Ectodermal cell (in vitro differentiated cells): ENCODE measurements around the gene TMEM25.

Experiments used
- H3K27ac ChIP-seq: 2 replicates; pipeline ENCODE4 v1.7.0; 2013; ENCODE audit warnings: mild to moderate bottlenecking, low read depth, low read length; ENCODE audit not compliant: insufficient read depth, poor library complexity, severe bottlenecking
- H3K27me3 ChIP-seq: 2 replicates; pipeline ENCODE4 v1.7.0; 2013; ENCODE audit warnings: mild to moderate bottlenecking, low read length; ENCODE audit not compliant: insufficient read depth, control insufficient read depth, poor library complexity, severe bottlenecking
- H3K36me3 ChIP-seq: one replicate; pipeline ENCODE4 v1.7.0; 2013; ENCODE audit warnings: low read length; ENCODE audit not compliant: control insufficient read depth, insufficient read depth
- H3K4me1 ChIP-seq: one replicate; pipeline ENCODE4 v1.7.0; 2013; ENCODE audit warnings: low read length; ENCODE audit not compliant: control insufficient read depth, insufficient read depth
- H3K4me3 ChIP-seq: 2 replicates; pipeline ENCODE4 v1.7.0; 2013; ENCODE audit warnings: low read depth, low read length, control low read depth; ENCODE audit not compliant: insufficient read depth
- H3K9me3 ChIP-seq: 2 replicates; pipeline ENCODE4 v1.7.0; 2013; ENCODE audit warnings: mild to moderate bottlenecking, low read length, moderate library complexity; ENCODE audit not compliant: control insufficient read depth
- WGBS, 2 experiments: methylation state at CpG; one replicate each; pipeline ENCODE4 v1.1.7; 2013; ENCODE audit warnings: missing lambda C conversion rate in 2 of 2; 5-methylcytosine and 5-hydroxymethylcytosine counted together

The TMEM25 gene

DNA sequence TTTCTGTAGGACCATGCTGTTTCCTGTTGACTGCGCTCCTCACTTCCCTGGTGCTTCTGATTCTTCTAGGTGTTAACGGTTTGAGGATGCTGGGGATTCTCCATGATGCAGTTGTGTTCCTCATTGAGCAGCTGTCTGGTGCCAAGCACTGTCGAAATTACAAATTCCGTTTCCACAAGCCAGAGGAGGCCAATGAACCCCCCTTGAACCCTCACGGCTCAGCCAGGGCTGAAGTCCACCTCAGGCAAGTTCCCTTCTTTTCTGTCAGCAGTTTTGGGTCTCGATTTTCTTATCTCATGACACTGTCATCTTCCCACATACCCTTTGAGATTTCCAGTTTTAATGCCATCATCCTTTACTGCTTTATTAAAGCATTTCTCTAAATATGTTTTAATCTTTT lies 11.4 kb upstream of the TMEM25 start:
- Histone ChIP-seq H3K27ac (no peak overlapping the region), H3K27me3 (no peaks in the 10 kb centered on the region), H3K36me3 (peaks cover 65% of the 10 kb centered on the region), H3K4me1 (no peaks in the 10 kb centered on the region), H3K9me3 (no peaks in the 10 kb centered on the region), H3K4me3 (no peak overlapping the region)
- WGBS, 2 experiments: 93 to 95% methylated on average over 6 of the region's 6 CpGs

DNA sequence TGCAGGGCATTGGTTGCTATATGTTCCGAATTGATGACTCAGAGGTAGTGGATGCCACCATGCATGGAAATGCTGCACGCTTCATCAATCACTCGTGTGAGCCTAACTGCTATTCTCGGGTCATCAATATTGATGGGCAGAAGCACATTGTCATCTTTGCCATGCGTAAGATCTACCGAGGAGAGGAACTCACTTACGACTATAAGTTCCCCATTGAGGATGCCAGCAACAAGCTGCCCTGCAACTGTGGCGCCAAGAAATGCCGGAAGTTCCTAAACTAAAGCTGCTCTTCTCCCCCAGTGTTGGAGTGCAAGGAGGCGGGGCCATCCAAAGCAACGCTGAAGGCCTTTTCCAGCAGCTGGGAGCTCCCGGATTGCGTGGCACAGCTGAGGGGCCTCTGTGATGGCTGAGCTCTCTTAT lies 9.1 kb upstream of the TMEM25 start:
- H3K27me3 ChIP-seq: no peaks in the 10 kb centered on the region
- H3K36me3 ChIP-seq: peaks cover 54% of the 10 kb centered on the region
- no peaks in the 10 kb centered on the region for H3K9me3 ChIP-seq
- WGBS, 2 experiments: 93 to 96% methylated on average over 13 of the region's 13 CpGs
- no peaks in the 10 kb centered on the region for H3K4me1 ChIP-seq
- no peak overlapping the region for H3K27ac ChIP-seq
- H3K4me3 ChIP-seq: no peak overlapping the region

DNA sequence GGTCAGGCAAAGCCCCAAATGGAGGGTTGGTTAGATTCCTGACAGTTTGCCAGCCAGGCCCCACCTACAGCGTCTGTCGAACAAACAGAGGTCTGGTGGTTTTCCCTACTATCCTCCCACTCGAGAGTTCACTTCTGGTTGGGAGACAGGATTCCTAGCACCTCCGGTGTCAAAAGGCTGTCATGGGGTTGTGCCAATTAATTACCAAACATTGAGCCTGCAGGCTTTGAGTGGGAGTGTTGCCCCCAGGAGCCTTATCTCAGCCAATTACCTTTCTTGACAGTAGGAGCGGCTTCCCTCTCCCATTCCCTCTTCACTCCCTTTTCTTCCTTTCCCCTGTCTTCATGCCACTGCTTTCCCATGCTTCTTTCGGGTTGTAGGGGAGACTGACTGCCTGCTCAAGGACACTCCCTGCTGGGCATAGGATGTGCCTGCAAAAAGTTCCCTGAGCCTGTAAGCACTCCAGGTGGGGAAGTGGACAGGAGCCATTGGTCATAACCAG lies 8.4 kb upstream of the TMEM25 start:
- Histone ChIP-seq H3K4me3 (no peak overlapping the region), H3K4me1 (no peaks in the 10 kb centered on the region), H3K27ac (no peak overlapping the region), H3K9me3 (no peaks in the 10 kb centered on the region), H3K36me3 (peaks cover 50% of the 10 kb centered on the region), H3K27me3 (no peaks in the 10 kb centered on the region)
- WGBS, 2 experiments: 83 to 85% methylated on average over 6 of the region's 6 CpGs

DNA sequence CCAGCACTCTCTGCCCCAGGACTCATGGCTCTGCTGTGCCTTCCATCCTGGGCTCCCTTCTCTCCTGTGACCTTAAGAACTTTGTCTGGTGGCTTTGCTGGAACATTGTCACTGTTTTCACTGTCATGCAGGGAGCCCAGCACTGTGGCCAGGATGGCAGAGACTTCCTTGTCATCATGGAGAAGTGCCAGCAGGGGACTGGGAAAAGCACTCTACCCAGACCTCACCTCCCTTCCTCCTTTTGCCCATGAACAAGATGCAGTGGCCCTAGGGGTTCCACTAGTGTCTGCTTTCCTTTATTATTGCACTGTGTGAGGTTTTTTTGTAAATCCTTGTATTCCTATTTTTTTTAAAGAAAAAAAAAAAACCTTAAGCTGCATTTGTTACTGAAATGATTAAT lies 6.6 kb upstream of the TMEM25 start:
- H3K9me3 ChIP-seq: no peaks in the 10 kb centered on the region
- peaks cover 2% of the 10 kb centered on the region for H3K4me1 ChIP-seq
- no peak overlapping the region for H3K4me3 ChIP-seq
- peaks cover 46% of the 10 kb centered on the region for H3K36me3 ChIP-seq
- no peak overlapping the region for H3K27ac ChIP-seq
- H3K27me3 ChIP-seq: no peaks in the 10 kb centered on the region

DNA sequence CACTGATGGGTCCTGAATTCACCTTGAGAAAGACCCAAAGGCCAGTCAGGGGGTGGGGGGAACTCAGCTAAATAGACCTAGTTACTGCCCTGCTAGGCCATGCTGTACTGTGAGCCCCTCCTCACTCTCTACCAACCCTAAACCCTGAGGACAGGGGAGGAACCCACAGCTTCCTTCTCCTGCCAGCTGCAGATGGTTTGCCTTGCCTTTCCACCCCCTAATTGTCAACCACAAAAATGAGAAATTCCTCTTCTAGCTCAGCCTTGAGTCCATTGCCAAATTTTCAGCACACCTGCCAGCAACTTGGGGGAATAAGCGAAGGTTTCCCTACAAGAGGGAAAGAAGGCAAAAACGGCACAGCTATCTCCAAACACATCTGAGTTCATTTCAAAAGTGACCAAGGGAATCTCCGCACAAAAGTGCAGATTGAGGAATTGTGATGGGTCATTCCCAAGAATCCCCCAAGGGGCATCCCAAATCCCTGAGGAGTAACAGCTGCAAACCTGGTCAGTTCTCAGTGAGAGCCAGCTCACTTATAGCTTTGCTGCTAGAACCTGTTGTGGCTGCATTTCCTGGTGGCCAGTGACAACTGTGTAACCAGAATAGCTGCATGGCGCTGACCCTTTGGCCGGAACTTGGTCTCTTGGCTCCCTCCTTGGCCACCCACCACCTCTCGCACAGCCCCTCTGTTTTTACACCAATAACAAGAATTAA lies 6.1 kb upstream of the TMEM25 start:
- H3K27me3 ChIP-seq: no peaks in the 10 kb centered on the region
- peaks cover 40% of the 10 kb centered on the region for H3K36me3 ChIP-seq
- peaks cover 8% of the 10 kb centered on the region for H3K4me1 ChIP-seq
- 93 to 94% methylated on average over 6 of the region's 6 CpGs for WGBS, 2 experiments
- H3K9me3 ChIP-seq: no peaks in the 10 kb centered on the region
- no peak overlapping the region for H3K4me3 ChIP-seq
- H3K27ac ChIP-seq: no peak overlapping the region

DNA sequence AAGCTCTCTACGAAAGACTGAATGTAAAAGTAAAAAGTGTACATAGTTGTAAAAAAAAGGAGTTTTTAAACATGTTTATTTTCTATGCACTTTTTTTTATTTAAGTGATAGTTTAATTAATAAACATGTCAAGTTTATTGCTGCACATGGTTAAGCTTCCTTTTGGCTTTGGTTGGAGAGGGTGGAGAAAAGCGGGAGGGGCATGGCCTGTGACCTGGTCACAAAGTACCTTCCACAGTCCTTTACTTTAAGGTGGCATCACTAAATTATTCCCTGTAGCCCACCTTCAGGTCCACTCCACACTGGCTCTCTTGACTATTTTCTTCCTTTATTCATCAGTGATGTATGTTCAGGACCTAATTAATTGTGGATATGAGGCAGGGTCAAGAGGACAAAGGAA lies 4.3 kb upstream of the TMEM25 start:
- no peaks in the 10 kb centered on the region for H3K9me3 ChIP-seq
- WGBS, 2 experiments: 97 to 100% methylated on average over 2 of the region's 2 CpGs
- no peak overlapping the region for H3K27ac ChIP-seq
- peaks cover 23% of the 10 kb centered on the region for H3K36me3 ChIP-seq
- peaks cover 9% of the 10 kb centered on the region for H3K4me1 ChIP-seq
- no peaks in the 10 kb centered on the region for H3K27me3 ChIP-seq
- no peak overlapping the region for H3K4me3 ChIP-seq

DNA sequence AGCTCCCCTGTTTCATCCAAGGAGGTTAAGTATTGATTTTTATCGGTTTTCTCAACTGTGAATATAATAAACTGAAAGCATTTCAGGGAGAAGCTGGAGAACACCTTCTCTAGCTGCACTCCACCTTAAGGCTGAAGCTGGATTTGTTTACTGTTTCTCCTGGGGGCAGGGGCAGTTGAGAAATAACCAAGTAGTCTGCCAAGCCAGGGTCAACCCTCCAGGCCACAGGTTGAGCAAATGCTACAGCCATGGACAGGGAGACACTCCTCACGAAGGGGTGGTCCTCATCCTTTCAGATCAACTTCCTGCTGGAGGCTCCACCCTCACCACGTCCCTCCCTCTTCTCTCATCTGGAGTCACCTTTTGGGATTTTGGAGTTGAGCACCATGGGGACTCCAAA lies 3.9 kb upstream of the TMEM25 start, which contains the start of gene TTC36:
Gene TTC36 (plus strand): TSS at position 366 of the 400 bp plus-strand sequence. CDS start 21 bp downstream, at position 387.
- 79 to 89% methylated on average over 3 of the region's 3 CpGs for WGBS, 2 experiments
- H3K4me3 ChIP-seq: no peak within 1 kb of the TSS
- no peaks in the 10 kb centered on the region for H3K9me3 ChIP-seq
- H3K27ac ChIP-seq: no peak within 1 kb of the TSS
- H3K36me3 ChIP-seq: peaks cover 19% of the 10 kb centered on the region
- no peaks in the 10 kb centered on the region for H3K27me3 ChIP-seq
- H3K4me1 ChIP-seq: peaks cover 13% of the 10 kb centered on the region

DNA sequence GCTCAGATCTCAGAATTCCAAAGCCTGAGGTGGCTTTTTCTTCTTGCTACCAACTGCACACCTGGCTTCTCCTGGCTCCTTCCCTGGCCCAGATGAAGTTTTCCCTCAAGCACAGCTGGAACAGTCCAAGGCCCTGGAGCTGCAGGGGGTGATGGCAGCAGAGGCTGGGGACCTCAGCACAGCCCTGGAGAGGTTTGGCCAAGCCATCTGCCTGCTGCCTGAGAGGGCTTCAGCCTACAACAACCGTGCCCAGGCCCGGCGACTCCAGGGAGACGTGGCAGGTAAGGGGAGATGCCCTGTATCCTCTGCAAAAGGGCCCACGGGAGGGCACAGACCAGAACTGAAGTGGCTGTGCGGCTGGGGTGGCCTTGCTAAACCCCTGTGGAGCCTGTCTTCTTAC lies 2.5 kb upstream of the TMEM25 start:
- no peaks in the 10 kb centered on the region for H3K27me3 ChIP-seq
- WGBS, 2 experiments: 93 to 94% methylated on average over 6 of the region's 6 CpGs
- no peak overlapping the region for H3K27ac ChIP-seq
- H3K36me3 ChIP-seq: peaks cover 13% of the 10 kb centered on the region
- no peak overlapping the region for H3K4me3 ChIP-seq
- H3K4me1 ChIP-seq: peaks cover 13% of the 10 kb centered on the region
- no peaks in the 10 kb centered on the region for H3K9me3 ChIP-seq

DNA sequence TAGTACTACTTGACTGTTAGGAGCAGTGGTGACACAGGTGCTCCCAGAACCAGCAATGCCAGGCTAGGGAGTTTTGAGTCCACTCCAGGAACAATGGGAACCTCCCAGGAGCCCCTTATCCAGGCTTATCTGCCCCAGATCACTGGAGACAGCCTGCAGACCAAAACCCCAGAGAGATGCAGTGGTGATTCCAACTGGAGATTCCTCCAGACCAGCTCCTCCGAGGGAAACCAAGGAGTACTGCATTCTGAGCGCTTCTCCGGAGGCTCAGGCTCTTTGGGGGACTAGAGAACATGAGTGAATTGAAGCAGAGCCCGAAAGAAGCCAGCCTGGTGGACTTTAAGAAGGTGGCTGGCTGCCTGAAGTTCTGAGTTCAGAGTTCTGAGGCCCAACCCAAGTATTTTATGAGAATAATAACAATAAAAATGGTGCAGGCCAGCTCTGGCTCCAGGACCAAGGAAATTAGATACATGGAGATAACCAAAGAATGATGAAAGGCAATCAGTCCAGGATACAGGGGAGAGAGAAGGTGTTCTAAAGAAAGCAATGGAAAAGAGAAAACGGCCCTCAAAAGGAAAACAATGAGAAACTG lies 1.3 kb upstream of the TMEM25 start:
- no peak overlapping the region for H3K27ac ChIP-seq
- 75 to 79% methylated on average over 5 of the region's 5 CpGs for WGBS, 2 experiments

DNA sequence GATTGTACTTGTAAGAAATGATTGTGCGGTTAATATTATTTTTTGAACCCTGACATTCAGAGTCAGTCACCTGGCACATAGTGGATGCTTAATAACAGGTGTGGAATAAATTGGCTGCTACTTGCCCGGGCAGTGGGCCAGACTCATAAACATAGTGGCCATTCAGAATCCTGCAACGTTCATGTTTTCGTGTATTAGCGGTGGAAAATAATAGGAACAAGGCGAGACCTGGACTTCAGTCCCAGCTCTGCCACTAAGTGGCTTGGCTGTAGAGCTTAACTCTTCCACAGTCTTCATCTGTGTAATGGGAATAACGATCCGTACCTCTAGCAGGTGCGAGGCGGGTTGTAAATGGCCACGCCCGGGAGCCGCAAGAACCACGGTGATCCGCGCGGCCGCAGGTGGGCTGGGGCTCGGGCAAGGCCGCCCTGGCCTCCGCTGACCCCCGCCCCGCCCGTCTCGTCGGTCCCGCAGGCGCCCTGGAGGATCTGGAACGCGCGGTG lies 761 bp upstream of the TMEM25 start:
- peak overlapping the region; percentile 11 for H3K27ac ChIP-seq
- H3K9me3 ChIP-seq: no peaks in the 10 kb centered on the region
- peak overlapping the region; percentile 74 for H3K4me3 ChIP-seq
- H3K36me3 ChIP-seq: peaks cover under 1% of the 10 kb centered on the region
- no peaks in the 10 kb centered on the region for H3K27me3 ChIP-seq
- WGBS, 2 experiments: 9 to 11% methylated on average over 31 of the region's 31 CpGs
- peaks cover 13% of the 10 kb centered on the region for H3K4me1 ChIP-seq

More for the DNA sequence above, 1.3 kb upstream of the TMEM25 start:
- Histone ChIP-seq H3K9me3 (no peaks in the 10 kb centered on the region), H3K4me3 (peak overlapping the region; percentile 74), H3K4me1 (peaks cover 13% of the 10 kb centered on the region), H3K27me3 (no peaks in the 10 kb centered on the region), H3K36me3 (peaks cover 6% of the 10 kb centered on the region)
